ENCODE results near the gene SYTL4. TPM values are rescaled to one million over a fixed set of nuclear protein-coding genes. Genes with fewer than 3 reads are reported as not detected.

The SYTL4 gene
- polyA plus RNA-seq, 6 donors from 2014 or later: 0.08 to 0.33 (median 0.23) TPM; not detected in 2

DNA sequence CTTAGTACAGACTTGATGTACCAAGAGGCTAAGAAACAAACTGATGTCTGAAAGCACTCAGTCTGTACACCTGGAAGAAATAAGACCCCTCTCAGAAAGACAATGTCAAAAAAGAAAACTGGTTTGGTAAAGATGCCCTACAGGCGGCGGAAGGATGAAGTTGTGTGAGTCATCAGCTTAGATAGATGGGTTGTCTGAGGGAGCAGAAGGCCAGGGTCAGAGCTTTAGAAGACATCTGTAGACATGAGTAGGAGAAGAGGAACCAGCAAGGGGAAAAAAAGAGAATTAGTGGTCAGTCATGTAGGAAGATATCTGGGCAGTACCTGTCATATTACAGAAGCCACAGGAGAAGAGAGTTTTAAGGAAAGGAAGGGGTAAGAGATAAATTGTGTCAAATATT lies 79.7 kb downstream of the SYTL4 start:
- no peaks in the 10 kb centered on the region for H3K36me3 Mint-ChIP-seq
- peaks cover 0 to 5% (median 0%) of the 10 kb centered on the region in 7 donors for H3K9me3 Mint-ChIP-seq
- DNase-seq: no peak
- H3K4me3 Mint-ChIP-seq: no peak overlapping the region
- no peaks in the 10 kb centered on the region for H3K4me1 Mint-ChIP-seq
- peaks cover 15 to 21% (median 17%) of the 10 kb centered on the region in 3 donors for H3K27me3 Mint-ChIP-seq
- H3K27ac Mint-ChIP-seq: no peak overlapping the region
- ATAC-seq (ENCODE audit: low read depth in 2 of 2): no peak

DNA sequence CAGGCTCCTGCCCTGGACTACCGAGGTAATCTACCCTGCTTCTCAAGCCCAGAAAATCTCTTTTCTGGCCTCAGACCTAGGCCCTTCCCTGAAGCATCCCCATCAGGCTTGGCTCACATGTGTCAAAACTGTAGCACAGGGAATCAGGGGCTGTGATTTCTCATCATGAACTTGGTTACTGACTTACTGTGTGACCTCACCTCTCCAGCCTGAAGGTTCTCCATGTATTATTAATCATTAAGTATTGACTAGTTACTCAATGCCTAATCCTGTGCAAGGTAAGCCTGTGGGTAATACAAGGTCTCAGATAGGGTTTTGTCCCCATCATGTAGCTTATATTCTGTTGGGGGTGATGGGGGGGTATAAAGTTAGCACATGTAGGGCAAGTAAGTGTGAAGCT lies 81.1 kb downstream of the SYTL4 start:
- H3K27me3 Mint-ChIP-seq: peaks cover 6 to 21% (median 15%) of the 10 kb centered on the region in 3 donors
- no peaks in the 10 kb centered on the region for H3K36me3 Mint-ChIP-seq
- H3K4me1 Mint-ChIP-seq: no peaks in the 10 kb centered on the region
- H3K9me3 Mint-ChIP-seq: peaks cover 0 to 5% (median 0%) of the 10 kb centered on the region in 7 donors
- DNase-seq: no peak
- no peak overlapping the region for H3K27ac Mint-ChIP-seq
- no peak overlapping the region for H3K4me3 Mint-ChIP-seq
- no peak for ATAC-seq (ENCODE audit: low read depth in 2 of 2)

DNA sequence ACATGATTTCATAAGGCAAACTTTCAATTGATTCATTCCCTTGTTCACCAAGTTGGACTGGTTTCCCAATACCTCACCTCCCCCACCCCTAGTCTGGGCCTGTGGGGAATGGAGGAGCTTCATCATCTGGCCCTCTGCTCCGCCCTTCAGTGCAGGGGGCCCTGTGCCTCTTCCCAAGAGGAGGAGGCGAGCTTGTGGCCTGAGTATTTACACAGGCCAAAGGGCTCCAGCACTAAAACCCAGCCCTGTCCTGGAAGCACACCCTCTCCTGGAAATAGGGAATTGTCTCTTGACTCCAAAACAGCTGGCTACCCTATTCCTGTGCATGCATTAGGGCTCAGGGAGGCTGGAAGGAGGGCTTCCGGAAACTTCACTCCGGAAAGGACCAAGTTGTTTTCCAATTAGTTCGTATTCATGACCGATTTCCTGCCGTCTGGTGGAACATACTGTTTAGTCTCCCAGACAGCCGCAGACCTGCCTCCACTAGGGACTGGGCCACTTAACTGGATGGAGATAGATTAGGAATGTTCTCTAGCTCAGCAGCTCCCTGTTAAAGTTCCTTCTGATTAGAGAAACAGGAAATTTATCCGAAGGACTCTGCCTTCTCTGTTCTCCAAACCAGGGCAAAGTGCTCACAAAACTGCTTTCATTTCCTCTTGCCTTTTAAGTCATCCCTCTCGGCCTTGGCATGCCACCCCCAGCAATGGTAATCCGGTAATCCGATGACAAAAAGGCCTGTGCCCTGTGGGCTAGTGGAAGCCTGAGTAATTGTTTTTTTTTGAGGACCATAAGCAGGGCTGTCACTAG lies 82.2 kb downstream of the SYTL4 start:
- H3K9me3 Mint-ChIP-seq: peaks cover 0 to 5% (median 0%) of the 10 kb centered on the region in 7 donors
- peaks cover 10 to 20% (median 20%) of the 10 kb centered on the region in 3 donors for H3K27me3 Mint-ChIP-seq
- DNase-seq: no peak
- no peak overlapping the region for H3K27ac Mint-ChIP-seq
- H3K4me3 Mint-ChIP-seq: no peak overlapping the region
- no peak for ATAC-seq (ENCODE audit: low read depth in 2 of 2)
- no peaks in the 10 kb centered on the region for H3K4me1 Mint-ChIP-seq
- H3K36me3 Mint-ChIP-seq: no peaks in the 10 kb centered on the region

- no peaks in the 10 kb centered on the region for H3K4me1 Mint-ChIP-seq
- no peak overlapping the region for H3K4me3 Mint-ChIP-seq
- H3K27ac Mint-ChIP-seq: no peak overlapping the region
- peaks cover 20 to 30% (median 21%) of the 10 kb centered on the region in 3 donors for H3K27me3 Mint-ChIP-seq
- no peaks in the 10 kb centered on the region for H3K36me3 Mint-ChIP-seq
- peaks cover 0 to 7% (median 0%) of the 10 kb centered on the region in 7 donors for H3K9me3 Mint-ChIP-seq
- DNase-seq (no peak), ATAC-seq (ENCODE audit: low read depth in 2 of 2) (no peak)
Observed at GRCh38 chrX:100648458-100649417, 83.2 kb downstream of the SYTL4 start.

DNA sequence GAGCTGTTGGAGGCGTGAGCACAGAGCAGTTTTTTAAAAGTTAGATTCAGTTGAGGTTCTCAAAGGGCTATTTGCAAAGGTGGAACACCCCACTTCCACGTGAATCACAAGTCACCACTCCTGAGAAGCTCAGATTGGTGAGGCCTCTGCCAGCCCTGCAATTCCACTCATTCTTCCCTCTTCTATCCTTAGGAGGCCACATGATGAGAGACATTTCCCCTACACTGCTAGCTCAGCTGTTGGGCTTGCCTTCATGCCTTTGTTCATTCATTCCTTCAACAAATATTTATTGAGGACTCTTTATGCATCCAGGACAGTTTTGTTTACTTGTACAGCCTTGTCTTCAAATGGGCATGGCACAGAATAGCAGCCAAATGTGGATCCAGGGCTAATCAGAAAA lies 84.2 kb downstream of the SYTL4 start:
- no peak for ATAC-seq (ENCODE audit: low read depth in 2 of 2)
- Mint-ChIP-seq H3K36me3 (no peaks in the 10 kb centered on the region), H3K4me3 (no peak overlapping the region), H3K4me1 (no peaks in the 10 kb centered on the region), H3K27ac (no peak overlapping the region), H3K9me3 (peaks cover 0 to 7% (median 0%) of the 10 kb centered on the region in 7 donors), H3K27me3 (peaks cover 15 to 32% (median 19%) of the 10 kb centered on the region in 3 donors)
- no peak for DNase-seq

GRCh38 chrX:100647095-100647494 lies 84.8 kb downstream of the SYTL4 start:
- DNase-seq (no peak), ATAC-seq (ENCODE audit: low read depth in 2 of 2) (no peak)
- H3K9me3 Mint-ChIP-seq: peaks cover 0 to 7% (median 0%) of the 10 kb centered on the region in 7 donors
- H3K4me3 Mint-ChIP-seq: no peak overlapping the region
- H3K4me1 Mint-ChIP-seq: no peaks in the 10 kb centered on the region
- peaks cover 19 to 37% (median 20%) of the 10 kb centered on the region in 3 donors for H3K27me3 Mint-ChIP-seq
- H3K36me3 Mint-ChIP-seq: no peaks in the 10 kb centered on the region
- H3K27ac Mint-ChIP-seq: peak overlapping the region in 1 of 6 donors; percentile 9

DNA sequence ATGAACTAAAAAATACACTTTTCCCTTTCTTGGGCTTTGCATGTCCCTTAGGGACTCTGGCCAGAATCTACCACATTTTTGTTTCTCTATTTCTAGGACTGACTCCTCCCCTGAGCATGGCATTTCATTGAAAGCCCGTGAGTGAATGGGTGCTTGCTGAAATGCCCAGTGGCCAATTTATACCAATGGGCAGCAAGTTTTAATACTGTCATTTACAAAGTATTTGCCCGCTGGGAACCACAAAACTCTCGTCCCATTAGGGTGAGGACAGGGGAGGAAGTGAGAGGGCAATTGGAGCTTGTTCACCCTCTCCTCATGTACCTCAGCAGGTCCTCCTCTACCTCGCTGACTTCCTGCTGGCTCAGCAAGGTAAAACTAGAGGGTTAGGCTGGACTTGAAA lies 86.8 kb downstream of the SYTL4 start:
- H3K36me3 Mint-ChIP-seq: no peaks in the 10 kb centered on the region
- no peak overlapping the region for H3K27ac Mint-ChIP-seq
- no peaks in the 10 kb centered on the region for H3K4me1 Mint-ChIP-seq
- ATAC-seq (ENCODE audit: low read depth in 2 of 2): no peak
- peaks cover 22 to 42% (median 36%) of the 10 kb centered on the region in 3 donors for H3K27me3 Mint-ChIP-seq
- DNase-seq: no peak
- no peak overlapping the region for H3K4me3 Mint-ChIP-seq
- peaks cover 0 to 5% (median 0%) of the 10 kb centered on the region in 7 donors for H3K9me3 Mint-ChIP-seq

DNA sequence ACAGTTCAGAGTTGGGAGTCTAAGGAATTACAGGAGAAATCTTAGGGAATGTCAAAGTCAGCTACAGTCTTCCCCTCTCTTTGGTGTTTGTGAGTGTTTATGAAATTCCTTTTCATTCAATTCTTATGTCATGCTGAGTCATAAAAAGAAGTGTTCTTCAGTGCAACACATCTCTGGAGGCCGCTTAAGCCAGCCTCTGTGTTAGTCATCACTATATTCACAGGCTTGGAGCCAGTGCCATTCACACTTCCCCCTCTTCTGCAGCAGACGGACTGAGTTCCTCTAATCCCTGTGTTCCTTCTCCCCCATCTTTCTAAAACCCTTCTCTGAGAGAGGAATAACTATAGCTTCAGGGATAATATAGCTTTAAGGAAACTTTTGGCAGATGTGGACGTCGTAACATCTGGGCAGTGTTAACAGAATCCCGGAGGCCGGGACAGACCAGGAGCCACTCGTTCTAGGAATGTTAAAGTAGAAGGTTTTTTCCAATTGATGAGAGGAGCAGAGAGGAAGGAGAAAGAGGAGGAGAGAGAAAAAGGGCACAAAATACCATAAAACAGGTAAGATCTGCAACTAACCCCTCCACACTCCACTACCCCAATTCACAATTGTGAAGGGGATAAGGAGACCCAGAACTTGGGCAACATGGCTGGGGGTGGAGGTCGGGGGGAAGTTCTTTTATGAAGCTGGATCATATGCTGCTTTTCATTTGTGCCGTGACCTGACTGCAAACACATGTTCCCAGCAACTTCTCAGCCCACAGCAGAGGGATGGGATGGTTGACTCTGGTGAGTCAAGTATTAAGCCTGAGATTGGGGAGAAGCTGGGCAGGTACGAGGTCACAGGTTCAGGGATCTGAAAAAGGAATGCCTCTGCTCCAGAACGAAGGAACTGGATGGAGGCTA lies 87.7 kb downstream of the SYTL4 start, which contains the start of gene SRPX2:
SRPX2 (plus strand) TSS at position 244 of the 905 bp plus-strand sequence. CDS start 2,124 bp downstream, outside the sequence.
- H3K27ac Mint-ChIP-seq: no peak within 1 kb of the TSS

GRCh38 chrX:100643212-100643611 lies 88.7 kb downstream of the SYTL4 start:
- no peaks in the 10 kb centered on the region for H3K36me3 Mint-ChIP-seq
- peaks cover 28 to 52% (median 50%) of the 10 kb centered on the region in 3 donors for H3K27me3 Mint-ChIP-seq
- ATAC-seq (ENCODE audit: low read depth in 2 of 2) (no peak), DNase-seq (no peak)
- no peak overlapping the region for H3K27ac Mint-ChIP-seq
- H3K4me1 Mint-ChIP-seq: no peaks in the 10 kb centered on the region
- H3K4me3 Mint-ChIP-seq: no peak overlapping the region
- H3K9me3 Mint-ChIP-seq: peaks cover 0 to 11% (median 0%) of the 10 kb centered on the region in 7 donors

More for the DNA sequence above, 87.7 kb downstream of the SYTL4 start, which contains the start of gene SRPX2:
- Mint-ChIP-seq H3K4me1 (no peaks in the 10 kb centered on the region), H3K9me3 (peaks cover 0 to 8% (median 0%) of the 10 kb centered on the region in 7 donors), H3K36me3 (no peaks in the 10 kb centered on the region), H3K4me3 (no peak within 1 kb of the TSS), H3K27me3 (peaks cover 28 to 51% (median 45%) of the 10 kb centered on the region in 3 donors)
- DNase-seq: no peak
- no peak for ATAC-seq (ENCODE audit: low read depth in 2 of 2)

DNA sequence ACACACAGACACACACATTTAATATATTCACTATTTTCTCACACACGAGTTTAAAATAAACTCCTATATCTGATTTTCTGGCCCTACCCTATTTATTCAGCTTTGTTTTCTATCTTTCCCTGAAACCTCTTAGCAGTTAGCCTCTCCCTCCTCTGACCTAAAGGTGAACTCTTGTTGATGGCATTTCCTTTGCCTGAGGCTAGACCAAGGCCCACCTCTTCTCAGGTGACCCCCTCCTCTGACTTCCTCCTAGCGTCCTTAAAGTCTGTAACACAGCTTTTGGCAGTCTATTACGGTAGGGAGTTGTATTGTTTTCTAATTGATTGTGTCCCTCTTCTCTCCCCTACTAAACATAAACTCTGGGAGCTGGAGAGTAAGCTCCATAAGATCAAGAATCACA lies 89.6 kb downstream of the SYTL4 start:
- no peak for DNase-seq
- Mint-ChIP-seq H3K9me3 (peaks cover 0 to 11% (median 0%) of the 10 kb centered on the region in 7 donors), H3K27me3 (peaks cover 28 to 52% (median 51%) of the 10 kb centered on the region in 3 donors), H3K36me3 (no peaks in the 10 kb centered on the region), H3K27ac (no peak overlapping the region), H3K4me3 (no peak overlapping the region), H3K4me1 (peaks cover 0 to under 1% (median 0%) of the 10 kb centered on the region in 3 donors)
- no peak for ATAC-seq (ENCODE audit: low read depth in 2 of 2)

- H3K36me3 Mint-ChIP-seq: peaks cover 0 to 6% of the 10 kb centered on the region in 2 donors
- peak within 1 kb of the TSS; percentile 79 to 94 (median 88) for H3K4me3 Mint-ChIP-seq
- H3K27me3 Mint-ChIP-seq: peaks cover 18 to 43% (median 40%) of the 10 kb centered on the region in 3 donors
- H3K4me1 Mint-ChIP-seq: peaks cover 8 to 10% (median 9%) of the 10 kb centered on the region in 3 donors
- H3K9me3 Mint-ChIP-seq: peaks cover 0 to 9% (median 4%) of the 10 kb centered on the region in 7 donors
- peak within 1 kb of the TSS in 2 of 6 donors; percentile 1 to 30 for H3K27ac Mint-ChIP-seq
- DNase-seq (peak; percentile 37), ATAC-seq (ENCODE audit: low read depth in 2 of 2) (peak; percentile 87 to 97)
Observed at GRCh38 chrX:100636321-100636991, 95.5 kb downstream of the SYTL4 start, which contains the start of gene TSPAN6. TSPAN6 (minus strand) TSS chrX:100636806; CDS start chrX:100636694, 112 bp downstream.

DNA sequence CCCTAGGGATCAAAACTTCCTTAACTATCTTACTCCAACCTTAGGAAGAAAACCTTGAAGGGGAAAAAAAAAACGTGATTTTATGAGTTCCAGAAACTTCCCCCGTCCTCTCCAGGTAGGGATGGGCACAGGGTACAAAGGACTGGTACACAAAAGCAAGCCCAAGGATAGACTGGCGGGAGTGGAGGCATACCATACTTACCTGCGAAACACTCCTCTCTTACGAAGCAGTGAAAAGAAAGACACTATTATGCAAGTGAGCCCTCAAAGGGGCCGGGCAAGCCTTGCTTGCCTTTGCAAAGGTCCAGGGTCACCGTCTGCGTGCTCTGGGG lies 96.0 kb downstream of the SYTL4 start:
- no peak overlapping the region for H3K27ac Mint-ChIP-seq
- DNase-seq (no peak), ATAC-seq (ENCODE audit: low read depth in 2 of 2) (no peak)
- H3K4me3 Mint-ChIP-seq: peak overlapping the region in 5 of 8 donors; percentile 1 to 94 (median 81)
- H3K36me3 Mint-ChIP-seq: peaks cover 0 to 6% of the 10 kb centered on the region in 2 donors
- H3K9me3 Mint-ChIP-seq: peaks cover 0 to 9% (median 4%) of the 10 kb centered on the region in 7 donors
- peaks cover 8 to 10% (median 9%) of the 10 kb centered on the region in 3 donors for H3K4me1 Mint-ChIP-seq
- peaks cover 15 to 40% (median 36%) of the 10 kb centered on the region in 3 donors for H3K27me3 Mint-ChIP-seq
